Lower leg skin (tissue), 4 donors: ENCODE data around the gene VPS54. TPM values are rescaled to one million over a fixed set of nuclear protein-coding genes. Genes with fewer than 3 reads are reported as not detected.

Experiments
- DNase-seq, 2 donors: peaks; one replicate each; pipeline ENCODE4 v3.0.0-alpha.2; 2019; ENCODE audit warnings: low spot score in 2 of 2
- H3K4me3 ChIP-seq: fragments of 200-600 bp; sonication (generic); 2 replicates; pipeline ENCODE4 v1.5.1; 2017; ENCODE audit warnings: mild to moderate bottlenecking, low read depth; ENCODE audit not compliant: poor library complexity, severe bottlenecking
- POLR2A ChIP-seq, 2 donors: fragments of 450-650 bp; IDR thresholded peaks; one replicate each; pipeline ENCODE4 v1.6.1; 2016 to 2017; ENCODE audit warnings: antibody characterized with exemption in 2 of 2, mild to moderate bottlenecking in 1 of 2, moderate library complexity in 1 of 2
- WGBS, 2 donors: methylation state at CpG; one replicate each; pipeline ENCODE4 v1.1.5; 2018; 5-methylcytosine and 5-hydroxymethylcytosine counted together
- intact Hi-C: fragments of 100-400 bp; cut with DNase I; formaldehyde crosslinking; loops from one replicate; pipeline ENCODE4 v1.15.0; 2023; ENCODE audit warnings: low total_unique reads
- total RNA-seq, 4 donors: library from RNA; depleted of rRNA; stranded (reverse); fragments of >200 nt; gene quantifications; one replicate each; pipeline ENCODE4 v1.1.0, GENCODE V29; 2016
- TF ChIP-seq, protein P1 (sequence below), 3 donors: fragments of 450-650 bp; IDR thresholded peaks; one replicate each; pipeline ENCODE4 v1.5.1; 2016; ENCODE audit warnings: antibody characterized with exemption in 3 of 3, mild to moderate bottlenecking in 3 of 3, moderate library complexity in 2 of 3

The VPS54 gene
- total RNA-seq, 4 donors from 2014 or later = 14.8 to 26.4 (median 20.9) TPM

DNA sequence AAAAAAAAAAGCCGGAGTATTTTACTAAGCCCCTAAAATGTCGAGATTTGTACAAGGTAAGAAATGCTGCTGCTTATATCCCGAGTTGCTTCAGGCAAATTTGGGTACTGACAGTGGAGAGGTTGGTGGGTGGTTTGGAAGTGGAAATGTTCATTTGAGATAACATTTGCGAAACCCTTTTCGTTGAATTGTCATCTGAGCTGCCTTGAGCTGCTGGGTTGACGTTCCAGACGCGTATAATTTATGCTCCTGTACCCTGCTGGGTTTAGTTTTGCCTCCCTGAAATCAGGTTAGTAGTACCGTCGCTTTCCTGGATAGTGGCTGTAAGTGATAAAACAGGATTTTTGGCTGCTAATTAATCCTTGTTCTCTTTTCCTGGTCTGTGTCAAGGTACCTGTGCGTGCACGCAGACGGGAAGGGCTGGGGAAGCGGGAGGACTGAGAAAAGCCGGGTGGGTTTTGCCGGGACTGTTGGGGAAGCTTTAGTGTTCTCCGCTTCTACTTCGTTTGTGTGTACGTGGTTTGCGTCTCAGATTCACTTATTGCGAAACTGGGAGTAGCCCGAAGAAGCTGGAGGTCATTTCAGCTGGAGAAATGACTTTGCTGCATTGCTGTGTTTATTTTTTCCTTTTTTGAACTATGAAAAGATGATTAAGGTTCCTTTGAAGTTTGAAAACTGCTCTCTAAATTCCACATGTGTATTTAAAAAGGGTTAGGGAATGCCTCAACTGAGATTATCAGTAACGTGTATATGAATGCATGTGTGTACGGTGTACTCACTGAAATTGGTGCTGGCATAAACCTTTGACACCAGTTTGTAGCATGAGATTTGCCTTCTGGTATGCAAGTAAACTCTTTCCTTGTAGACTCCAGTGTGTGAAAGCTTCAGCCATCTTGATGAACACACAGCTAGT lies 176.8 kb downstream of the VPS54 start:
- H3K4me3 ChIP-seq = peak overlapping the region; percentile 96
- intact Hi-C loops = no loop called here
- 2 to 4% methylated on average over 24 of the region's 24 CpGs for WGBS, 2 donors
- DNase-seq = peak in 1 of 2 donors; percentile 66
- no peak for TF ChIP-seq POLR2A (IDR thresholded peaks at IDR 0.05)
- TF ChIP-seq, protein P1, sequence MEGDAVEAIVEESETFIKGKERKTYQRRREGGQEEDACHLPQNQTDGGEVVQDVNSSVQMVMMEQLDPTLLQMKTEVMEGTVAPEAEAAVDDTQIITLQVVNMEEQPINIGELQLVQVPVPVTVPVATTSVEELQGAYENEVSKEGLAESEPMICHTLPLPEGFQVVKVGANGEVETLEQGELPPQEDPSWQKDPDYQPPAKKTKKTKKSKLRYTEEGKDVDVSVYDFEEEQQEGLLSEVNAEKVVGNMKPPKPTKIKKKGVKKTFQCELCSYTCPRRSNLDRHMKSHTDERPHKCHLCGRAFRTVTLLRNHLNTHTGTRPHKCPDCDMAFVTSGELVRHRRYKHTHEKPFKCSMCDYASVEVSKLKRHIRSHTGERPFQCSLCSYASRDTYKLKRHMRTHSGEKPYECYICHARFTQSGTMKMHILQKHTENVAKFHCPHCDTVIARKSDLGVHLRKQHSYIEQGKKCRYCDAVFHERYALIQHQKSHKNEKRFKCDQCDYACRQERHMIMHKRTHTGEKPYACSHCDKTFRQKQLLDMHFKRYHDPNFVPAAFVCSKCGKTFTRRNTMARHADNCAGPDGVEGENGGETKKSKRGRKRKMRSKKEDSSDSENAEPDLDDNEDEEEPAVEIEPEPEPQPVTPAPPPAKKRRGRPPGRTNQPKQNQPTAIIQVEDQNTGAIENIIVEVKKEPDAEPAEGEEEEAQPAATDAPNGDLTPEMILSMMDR (IDR thresholded peaks at IDR 0.05) = no peak

Other genes with a start within 250 kb of the VPS54 start
- 100 to 1,000 TPM in 1 of 4 donors, 10 to 100 TPM in 3; 61.1 to 153 (median 92.7) TPM for gene UGP2, start 177.5 kb downstream of the VPS54 start, total RNA-seq
- gene PELI1, start 125.0 kb upstream of the VPS54 start, total RNA-seq = 10 to 100 TPM; 38.4 to 57.0 (median 46.0) TPM